Neural progenitor cell (in vitro differentiated cells): Measurements from ENCODE around the gene PPM1D. TPM values are rescaled to one million over a fixed set of nuclear protein-coding genes. Genes with fewer than 3 reads are reported as not detected.
"Not testable (repeated sequence)": the region's sequence is repeated elsewhere in the genome, so short reads cannot be mapped to it uniquely, and the experiment has no call there.

ENCODE experiments used
- DNase-seq: peaks from one replicate; pipeline ENCODE4 v3.0.0-alpha.2; 2016; ENCODE audit warnings: low spot score
- H2AFZ ChIP-seq: fragments of 200-600 bp; sonication (generic); replicated peaks from 2 replicates; pipeline ENCODE4 v1.6.1; 2016; ENCODE audit warnings: antibody characterized with exemption
- H3F3A ChIP-seq: fragments of 200-600 bp; sonication (generic); 2 replicates; pipeline ENCODE4 v1.6.1; 2016; ENCODE audit warnings: antibody characterized with exemption, low read depth
- H3K27ac ChIP-seq: fragments of 200-600 bp; sonication (generic); 2 replicates; pipeline ENCODE4 v1.5.1; 2016; ENCODE audit warnings: mild to moderate bottlenecking
- H3K27me3 ChIP-seq: fragments of 200-600 bp; sonication (generic); 2 replicates; pipeline ENCODE4 v1.6.1; 2016; ENCODE audit warnings: mild to moderate bottlenecking, moderate library complexity
- H3K36me3 ChIP-seq: fragments of 200-600 bp; sonication (generic); 2 replicates; pipeline ENCODE4 v1.5.1; 2016
- H3K4me1 ChIP-seq: fragments of 200-600 bp; sonication (generic); 2 replicates; pipeline ENCODE4 v1.6.1; 2016; ENCODE audit warnings: mixed run types
- H3K4me2 ChIP-seq: fragments of 200-600 bp; sonication (generic); 2 replicates; pipeline ENCODE4 v1.6.1; 2016
- H3K4me3 ChIP-seq: fragments of 200-600 bp; sonication (generic); 2 replicates; pipeline ENCODE4 v1.5.1; 2016
- H3K79me2 ChIP-seq: fragments of 200-600 bp; sonication (generic); 2 replicates; pipeline ENCODE4 v1.6.1; 2016; ENCODE audit warnings: low read depth
- H3K9ac ChIP-seq: fragments of 200-600 bp; sonication (generic); 2 replicates; pipeline ENCODE4 v1.6.1; 2016
- H3K9me3 ChIP-seq: fragments of 200-600 bp; sonication (generic); 2 replicates; pipeline ENCODE4 v1.5.1; 2016; ENCODE audit warnings: low read depth
- H4K20me1 ChIP-seq: fragments of 200-600 bp; sonication (generic); 2 replicates; pipeline ENCODE4 v1.6.1; 2016; ENCODE audit warnings: low read depth
- H3K27ac Mint-ChIP-seq: 3 replicates; pipeline ENCODE4 v1.8.0; 2021; ENCODE audit warnings: mixed read lengths
- H3K27me3 Mint-ChIP-seq: 2 replicates; pipeline ENCODE4 v1.8.0; 2022; ENCODE audit warnings: low read depth, mild to moderate bottlenecking, inconsistent platforms, moderate library complexity, mixed read lengths; ENCODE audit not compliant: insufficient read depth
- H3K36me3 Mint-ChIP-seq: 3 replicates; pipeline ENCODE4 v1.8.0; 2021; ENCODE audit warnings: mixed read lengths
- H3K4me1 Mint-ChIP-seq: 3 replicates; pipeline ENCODE4 v1.8.0; 2021; ENCODE audit warnings: mixed read lengths
- H3K4me3 Mint-ChIP-seq: 3 replicates; pipeline ENCODE4 v1.8.0; 2021; ENCODE audit warnings: mild to moderate bottlenecking, moderate library complexity, mixed read lengths
- H3K9me3 Mint-ChIP-seq: 3 replicates; pipeline ENCODE4 v1.8.0; 2020; ENCODE audit warnings: mixed read lengths
- CTCF ChIP-seq: fragments of 200-600 bp; sonication (generic); IDR thresholded peaks from 2 replicates; pipeline ENCODE4 v1.5.1; 2017; ENCODE audit warnings: antibody characterized with exemption, mild to moderate bottlenecking
- EZH2 ChIP-seq: fragments of 200-600 bp; sonication (generic); IDR thresholded peaks from 2 replicates; pipeline ENCODE4 v1.6.1; 2017; ENCODE audit warnings: antibody characterized with exemption, mild to moderate bottlenecking, moderate library complexity
- EZH2phosphoT487 ChIP-seq: fragments of 200-600 bp; sonication (generic); IDR thresholded peaks from 2 replicates; pipeline ENCODE4 v1.6.1; 2017; ENCODE audit warnings: antibody characterized with exemption
- total RNA-seq: library from RNA; depleted of rRNA; stranded (reverse); fragments of >200 nt; gene quantifications from 2 replicates; pipeline ENCODE4 v1.2.3, GENCODE V29; 2015; ENCODE audit warnings: low replicate concordance

PPM1D gene
- total RNA-seq, 1 donor from 2014 or later = 22.9 TPM

- H4K20me1 ChIP-seq = no peaks in the 10 kb centered on the region
- no peak overlapping the region for H3K9ac ChIP-seq
- H3K27me3 ChIP-seq = no peaks in the 10 kb centered on the region
- H3K4me2 ChIP-seq = no peak overlapping the region
- Mint-ChIP-seq H3K36me3 (no peaks in the 10 kb centered on the region), H3K27me3 (peaks cover 3% of the 10 kb centered on the region), H3K4me1 (no peaks in the 10 kb centered on the region), H3K9me3 (no peaks in the 10 kb centered on the region), H3K4me3 (no peak overlapping the region), H3K27ac (no peak overlapping the region)
- no peaks in the 10 kb centered on the region for H3K36me3 ChIP-seq
- no peaks in the 10 kb centered on the region for H3K79me2 ChIP-seq
- H3K27ac ChIP-seq = no peak overlapping the region
- H3F3A ChIP-seq = peaks cover 7% of the 10 kb centered on the region
- peak; percentile 54 for DNase-seq
- no peak overlapping the region for H3K4me3 ChIP-seq
- no peaks in the 10 kb centered on the region for H3K9me3 ChIP-seq
- no peak overlapping the region for H2AFZ ChIP-seq
- TF ChIP-seq EZH2phosphoT487 (no peak), CTCF (peak; percentile 53)
- H3K4me1 ChIP-seq = no peaks in the 10 kb centered on the region
These were observed 13.6 kb upstream of the PPM1D start for GRCh38 chr17:60586288-60586974.

GRCh38 chr17:60590070-60590469 lies 9.9 kb upstream of the PPM1D start:
- Histone ChIP-seq H3K4me2 (no peak overlapping the region), H3K4me3 (no peak overlapping the region), H3K9ac (no peak overlapping the region), H3K27me3 (no peaks in the 10 kb centered on the region), H3F3A (peaks cover 7% of the 10 kb centered on the region), H3K4me1 (no peaks in the 10 kb centered on the region), H2AFZ (no peak overlapping the region), H3K36me3 (no peaks in the 10 kb centered on the region), H3K9me3 (no peaks in the 10 kb centered on the region), H4K20me1 (no peaks in the 10 kb centered on the region), H3K27ac (no peak overlapping the region), H3K79me2 (no peaks in the 10 kb centered on the region)
- Mint-ChIP-seq H3K4me1 (no peaks in the 10 kb centered on the region), H3K27ac (no peak overlapping the region), H3K9me3 (no peaks in the 10 kb centered on the region), H3K4me3 (no peak overlapping the region), H3K27me3 (no peaks in the 10 kb centered on the region), H3K36me3 (no peaks in the 10 kb centered on the region)
- no peak for DNase-seq
- TF ChIP-seq EZH2phosphoT487 = no peak
- TF ChIP-seq CTCF = no peak
- TF ChIP-seq EZH2 = no peak

- no peak for DNase-seq
- TF ChIP-seq EZH2phosphoT487 = no peak
- no peak for TF ChIP-seq CTCF
- no peak for TF ChIP-seq EZH2
- no peaks in the 10 kb centered on the region for H3F3A ChIP-seq
- no peaks in the 10 kb centered on the region for H4K20me1 ChIP-seq
- no peak overlapping the region for H3K27ac ChIP-seq
- Mint-ChIP-seq H3K36me3 (no peaks in the 10 kb centered on the region), H3K9me3 (no peaks in the 10 kb centered on the region), H3K27me3 (no peaks in the 10 kb centered on the region), H3K4me3 (no peak overlapping the region), H3K4me1 (no peaks in the 10 kb centered on the region), H3K27ac (no peak overlapping the region)
- H3K79me2 ChIP-seq = no peaks in the 10 kb centered on the region
- H3K4me1 ChIP-seq = no peaks in the 10 kb centered on the region
- H3K27me3 ChIP-seq = no peaks in the 10 kb centered on the region
- H3K36me3 ChIP-seq = no peaks in the 10 kb centered on the region
- H2AFZ ChIP-seq = no peak overlapping the region
- H3K9me3 ChIP-seq = no peaks in the 10 kb centered on the region
- no peak overlapping the region for H3K4me2 ChIP-seq
- H3K4me3 ChIP-seq = no peak overlapping the region
- no peak overlapping the region for H3K9ac ChIP-seq
These were observed 7.2 kb upstream of the PPM1D start for GRCh38 chr17:60592750-60593149.

- not testable (repeated sequence) for H3K4me3 ChIP-seq, H3K9ac ChIP-seq, H3K79me2 ChIP-seq, H2AFZ ChIP-seq, H3K27me3 ChIP-seq, H3K4me2 ChIP-seq, H3K9me3 Mint-ChIP-seq, H4K20me1 ChIP-seq, H3K9me3 ChIP-seq, H3K4me1 ChIP-seq, H3K36me3 ChIP-seq, H3K36me3 Mint-ChIP-seq, H3K4me3 Mint-ChIP-seq, H3F3A ChIP-seq, DNase-seq, H3K4me1 Mint-ChIP-seq, H3K27ac ChIP-seq, H3K27me3 Mint-ChIP-seq, H3K27ac Mint-ChIP-seq
These were observed 6.5 kb upstream of the PPM1D start for GRCh38 chr17:60593441-60594036.

GRCh38 chr17:60594170-60594569 lies 5.8 kb upstream of the PPM1D start:
- not testable (repeated sequence) for H3K36me3 Mint-ChIP-seq, H3K4me3 ChIP-seq, H3K9me3 ChIP-seq

More at GRCh38 chr17:60594170-60594569, 5.8 kb upstream of the PPM1D start:
- H3K27me3 Mint-ChIP-seq, H3F3A ChIP-seq, H3K79me2 ChIP-seq, H4K20me1 ChIP-seq, H3K4me3 Mint-ChIP-seq, H3K9ac ChIP-seq, H3K27ac ChIP-seq, H3K4me2 ChIP-seq, H3K27me3 ChIP-seq, H3K36me3 ChIP-seq, H3K9me3 Mint-ChIP-seq, DNase-seq, H3K27ac Mint-ChIP-seq, H3K4me1 ChIP-seq, H2AFZ ChIP-seq: not testable (repeated sequence)
- peaks cover 11% of the 10 kb centered on the region for H3K4me1 Mint-ChIP-seq
